Fibroblast of pulmonary artery (primary cell): Measurements from ENCODE around the gene PLA2R1.

ENCODE experiments used
- DNase-seq: peaks from one replicate; pipeline ENCODE4 v3.0.0-alpha.2; 2010; ENCODE audit warnings: low read depth
- H3K4me3 ChIP-seq: replicated peaks from 2 replicates; pipeline ENCODE4 v1.5.1; 2011; ENCODE audit warnings: low read depth, mild to moderate bottlenecking, control low read depth, low read length, moderate library complexity
- TF ChIP-seq, protein P1 (sequence below): IDR thresholded peaks from 2 replicates; pipeline ENCODE4 v1.5.1; 2011; ENCODE audit warnings: mild to moderate bottlenecking, control low read depth, low read length, inconsistent platforms; ENCODE audit errors: missing control alignments

Gene PLA2R1

GRCh38 chr2:160005476-160005875 lies 56.9 kb downstream of the PLA2R1 start:
- H3K4me3 ChIP-seq, result no peak overlapping the region
- TF ChIP-seq, protein P1, sequence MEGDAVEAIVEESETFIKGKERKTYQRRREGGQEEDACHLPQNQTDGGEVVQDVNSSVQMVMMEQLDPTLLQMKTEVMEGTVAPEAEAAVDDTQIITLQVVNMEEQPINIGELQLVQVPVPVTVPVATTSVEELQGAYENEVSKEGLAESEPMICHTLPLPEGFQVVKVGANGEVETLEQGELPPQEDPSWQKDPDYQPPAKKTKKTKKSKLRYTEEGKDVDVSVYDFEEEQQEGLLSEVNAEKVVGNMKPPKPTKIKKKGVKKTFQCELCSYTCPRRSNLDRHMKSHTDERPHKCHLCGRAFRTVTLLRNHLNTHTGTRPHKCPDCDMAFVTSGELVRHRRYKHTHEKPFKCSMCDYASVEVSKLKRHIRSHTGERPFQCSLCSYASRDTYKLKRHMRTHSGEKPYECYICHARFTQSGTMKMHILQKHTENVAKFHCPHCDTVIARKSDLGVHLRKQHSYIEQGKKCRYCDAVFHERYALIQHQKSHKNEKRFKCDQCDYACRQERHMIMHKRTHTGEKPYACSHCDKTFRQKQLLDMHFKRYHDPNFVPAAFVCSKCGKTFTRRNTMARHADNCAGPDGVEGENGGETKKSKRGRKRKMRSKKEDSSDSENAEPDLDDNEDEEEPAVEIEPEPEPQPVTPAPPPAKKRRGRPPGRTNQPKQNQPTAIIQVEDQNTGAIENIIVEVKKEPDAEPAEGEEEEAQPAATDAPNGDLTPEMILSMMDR, result no peak
- DNase-seq, result no peak

DNA sequence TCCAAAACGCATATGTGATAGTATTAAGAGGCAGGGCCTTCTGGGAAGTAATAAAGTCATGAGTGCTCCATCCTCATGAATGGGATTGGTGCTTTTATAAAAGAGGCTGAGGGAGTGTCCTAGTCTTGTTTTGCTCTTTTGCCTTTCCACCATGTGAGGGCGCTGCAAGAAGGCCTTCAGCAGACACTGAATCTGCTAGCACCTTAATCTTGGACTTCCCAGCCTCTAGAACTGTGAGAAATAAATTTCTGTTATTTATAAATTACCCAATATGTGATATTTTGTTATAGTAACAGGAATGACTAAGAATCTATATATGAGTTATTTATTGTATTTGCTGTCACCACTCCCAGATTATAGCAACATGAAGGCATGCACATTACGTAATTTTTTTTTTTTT lies 63.5 kb downstream of the PLA2R1 start:
- peak; percentile 32 for DNase-seq
- TF ChIP-seq, protein P1, result peak; percentile 19
- no peak overlapping the region for H3K4me3 ChIP-seq

- DNase-seq, result no peak
- TF ChIP-seq, protein P1, result no peak
- H3K4me3 ChIP-seq, result no peak overlapping the region
These were observed 64.2 kb downstream of the PLA2R1 start for GRCh38 chr2:159998243-159998642.

GRCh38 chr2:159996792-159997546 lies 65.4 kb downstream of the PLA2R1 start:
- H3K4me3 ChIP-seq, result no peak overlapping the region
- DNase-seq, result peak; percentile 80
- TF ChIP-seq, protein P1, result peak; percentile 26

DNA sequence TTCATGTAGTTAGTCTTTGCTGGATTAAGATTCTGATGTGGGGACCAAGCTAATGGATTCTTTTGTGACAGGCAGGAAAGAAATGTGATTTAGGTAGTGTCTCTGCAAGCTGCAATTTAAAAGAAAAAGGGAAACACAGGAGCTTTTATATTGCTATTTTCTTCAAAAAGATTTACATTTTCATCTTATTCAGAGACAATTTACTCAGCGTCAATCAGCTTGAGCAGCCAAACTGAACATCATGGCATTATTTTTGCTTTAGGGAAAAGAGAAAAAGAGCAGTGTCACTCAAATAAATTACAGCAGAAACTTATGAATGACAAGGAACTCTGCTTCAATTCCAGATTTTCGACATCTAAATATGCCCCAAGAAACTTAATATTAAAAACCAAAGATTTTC lies 67.4 kb downstream of the PLA2R1 start:
- no peak overlapping the region for H3K4me3 ChIP-seq
- no peak for DNase-seq
- TF ChIP-seq, protein P1, result no peak

- DNase-seq, result no peak
- H3K4me3 ChIP-seq, result no peak overlapping the region
- TF ChIP-seq, protein P1, result no peak
These were observed 73.2 kb downstream of the PLA2R1 start for GRCh38 chr2:159989249-159989648.
